RPMI8226 (cell line): Measurements from ENCODE around the gene AKAP12.
"Not testable (repeated sequence)": the region's sequence is repeated elsewhere in the genome, so short reads cannot be mapped to it uniquely, and the experiment has no call there.

Experiments
- DNase-seq: peaks from one replicate; pipeline ENCODE4 v3.0.0-alpha.2; 2015

The AKAP12 gene

DNA sequence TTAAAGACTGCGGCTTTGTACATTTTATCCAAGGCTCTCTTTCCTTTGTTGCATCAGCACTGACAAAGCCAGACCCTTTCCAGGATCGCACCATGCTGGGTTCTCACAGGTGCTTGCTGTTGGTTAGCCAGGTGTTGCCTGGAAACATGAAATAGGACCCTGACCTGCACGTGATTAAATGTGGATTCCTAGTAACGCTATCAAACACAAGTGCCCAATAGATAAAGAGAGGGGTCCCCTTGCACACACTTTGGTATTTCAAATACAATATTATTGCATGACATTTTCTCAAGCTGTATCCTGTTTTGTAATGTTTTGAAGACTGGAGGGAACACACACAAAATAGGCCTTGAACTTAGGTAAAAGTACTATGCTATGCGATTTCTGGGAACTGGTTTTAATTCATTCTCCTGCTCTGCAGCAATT, 73.3 kb downstream of the AKAP12 start:
- DNase-seq = no peak

DNA sequence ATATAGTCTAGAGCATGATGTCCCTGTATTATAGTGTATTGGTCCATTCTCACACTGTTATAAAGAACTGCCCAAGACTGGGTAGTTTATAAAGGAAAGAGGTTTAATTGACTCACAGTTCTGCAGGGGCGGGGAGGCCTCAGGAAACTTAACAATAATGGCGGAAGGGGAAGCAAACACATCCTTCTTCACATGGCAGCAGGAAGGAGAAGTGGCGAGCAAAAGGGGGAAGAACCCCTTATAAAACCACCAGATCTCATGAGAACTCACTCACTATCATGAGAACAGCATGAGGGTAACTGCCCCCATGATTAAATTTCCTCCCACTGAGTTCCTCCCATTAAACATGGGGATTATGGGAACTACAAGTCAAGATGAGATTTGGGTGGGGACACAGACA, 75.9 kb downstream of the AKAP12 start:
- not testable (repeated sequence) for DNase-seq

DNA sequence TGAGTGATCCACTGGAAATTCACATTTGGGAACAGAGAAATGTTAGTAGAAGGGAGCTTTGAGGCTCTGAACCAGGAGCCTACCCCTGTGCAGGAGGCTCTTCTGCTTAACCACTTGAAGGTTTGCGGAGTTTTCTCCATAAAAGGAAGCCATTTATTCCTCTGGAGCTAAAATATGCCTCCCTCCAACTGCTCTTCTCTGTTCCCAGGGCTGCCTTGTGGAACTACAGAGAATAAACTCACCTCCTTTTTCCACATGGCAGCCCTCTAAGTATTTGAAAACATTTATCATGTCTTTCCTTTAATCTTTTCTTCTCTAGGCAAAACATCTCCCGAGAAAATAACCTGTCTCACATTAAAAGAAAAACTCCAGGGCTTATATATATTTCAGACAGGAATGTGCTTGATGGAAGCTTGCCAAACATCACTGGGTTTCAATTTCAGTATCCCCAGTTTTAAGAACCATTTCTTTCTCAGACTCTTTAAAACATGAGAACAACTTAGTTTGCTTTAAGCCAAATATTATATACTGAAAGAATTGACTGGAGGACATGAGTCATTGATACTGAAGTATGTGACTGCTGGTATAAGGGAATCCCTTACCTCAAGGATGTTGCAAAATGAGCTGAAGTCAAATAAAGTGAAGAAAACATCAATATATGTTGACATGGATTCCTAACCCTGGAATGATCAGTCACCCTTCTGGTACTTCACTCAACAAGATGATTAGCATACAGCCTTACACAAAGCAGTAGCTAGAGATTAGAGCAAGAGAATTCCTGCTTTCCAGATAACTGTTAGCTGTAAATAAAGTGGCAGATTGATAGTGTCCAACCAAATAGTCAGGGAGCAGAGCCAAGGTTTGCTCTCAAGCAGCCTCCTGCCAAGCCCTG, 77.6 kb downstream of the AKAP12 start:
- DNase-seq = no peak

- DNase-seq = no peak
Measured at GRCh38 chr6:151317995-151318365, 78.2 kb downstream of the AKAP12 start.

- no peak for DNase-seq
Measured at GRCh38 chr6:151320140-151320539, 80.4 kb downstream of the AKAP12 start.

DNA sequence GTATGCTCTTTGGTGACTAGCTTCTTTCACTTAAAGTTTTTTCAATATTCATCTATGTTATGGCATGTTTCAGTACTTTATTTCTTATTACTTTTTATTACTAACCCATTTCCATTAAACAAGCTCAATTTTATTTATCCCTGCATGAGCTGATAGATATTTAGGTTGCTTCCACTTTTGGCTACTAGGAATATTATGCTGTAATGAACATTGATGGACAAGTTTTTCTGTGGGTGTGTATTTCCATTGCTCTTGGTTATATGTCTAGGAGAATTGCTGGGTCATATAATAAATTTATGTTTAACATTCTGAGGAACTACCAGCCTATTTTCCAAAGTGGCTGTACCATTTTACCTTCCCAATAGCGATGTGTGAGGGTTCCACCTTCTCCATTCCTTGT, 81.7 kb downstream of the AKAP12 start:
- DNase-seq = no peak

DNA sequence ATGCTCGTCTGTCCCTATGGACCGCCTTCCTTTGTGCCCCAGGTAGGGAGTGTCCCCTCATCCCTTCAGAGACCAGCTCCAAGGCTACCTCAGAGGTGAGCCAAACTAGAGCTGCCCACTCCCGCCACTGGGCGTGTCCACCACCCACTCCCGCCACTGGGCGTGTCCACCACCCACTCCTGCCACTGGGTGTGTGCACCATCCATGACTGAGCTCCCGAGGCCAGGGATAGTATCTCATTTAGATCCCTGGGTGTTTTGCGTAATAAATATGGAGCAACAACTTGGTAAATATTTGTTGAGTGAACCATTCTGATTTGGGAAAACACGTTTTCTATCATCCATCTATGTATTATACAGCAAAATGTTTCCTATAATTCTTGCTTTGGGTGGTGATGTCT, 82.8 kb downstream of the AKAP12 start:
- DNase-seq = no peak

GRCh38 chr6:151323791-151324487, 84.2 kb downstream of the AKAP12 start:
- peak; percentile 60 for DNase-seq

DNA sequence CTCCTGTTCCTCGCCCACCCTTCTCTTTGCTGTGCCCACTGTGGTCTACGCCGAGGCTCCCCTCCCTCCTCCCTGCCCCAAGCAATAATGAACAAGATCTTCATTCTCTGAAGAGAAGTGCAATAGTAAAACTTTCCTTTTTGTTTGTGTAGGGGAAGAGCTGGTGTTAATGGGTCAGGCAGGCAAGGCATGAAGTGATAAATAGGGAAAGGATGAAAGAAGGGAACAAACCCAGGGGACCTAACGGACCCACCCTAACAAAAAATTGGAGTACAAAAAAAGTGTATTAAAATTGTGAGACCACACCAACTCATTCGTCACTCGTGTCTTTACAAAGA, 84.7 kb downstream of the AKAP12 start:
- no peak for DNase-seq

DNA sequence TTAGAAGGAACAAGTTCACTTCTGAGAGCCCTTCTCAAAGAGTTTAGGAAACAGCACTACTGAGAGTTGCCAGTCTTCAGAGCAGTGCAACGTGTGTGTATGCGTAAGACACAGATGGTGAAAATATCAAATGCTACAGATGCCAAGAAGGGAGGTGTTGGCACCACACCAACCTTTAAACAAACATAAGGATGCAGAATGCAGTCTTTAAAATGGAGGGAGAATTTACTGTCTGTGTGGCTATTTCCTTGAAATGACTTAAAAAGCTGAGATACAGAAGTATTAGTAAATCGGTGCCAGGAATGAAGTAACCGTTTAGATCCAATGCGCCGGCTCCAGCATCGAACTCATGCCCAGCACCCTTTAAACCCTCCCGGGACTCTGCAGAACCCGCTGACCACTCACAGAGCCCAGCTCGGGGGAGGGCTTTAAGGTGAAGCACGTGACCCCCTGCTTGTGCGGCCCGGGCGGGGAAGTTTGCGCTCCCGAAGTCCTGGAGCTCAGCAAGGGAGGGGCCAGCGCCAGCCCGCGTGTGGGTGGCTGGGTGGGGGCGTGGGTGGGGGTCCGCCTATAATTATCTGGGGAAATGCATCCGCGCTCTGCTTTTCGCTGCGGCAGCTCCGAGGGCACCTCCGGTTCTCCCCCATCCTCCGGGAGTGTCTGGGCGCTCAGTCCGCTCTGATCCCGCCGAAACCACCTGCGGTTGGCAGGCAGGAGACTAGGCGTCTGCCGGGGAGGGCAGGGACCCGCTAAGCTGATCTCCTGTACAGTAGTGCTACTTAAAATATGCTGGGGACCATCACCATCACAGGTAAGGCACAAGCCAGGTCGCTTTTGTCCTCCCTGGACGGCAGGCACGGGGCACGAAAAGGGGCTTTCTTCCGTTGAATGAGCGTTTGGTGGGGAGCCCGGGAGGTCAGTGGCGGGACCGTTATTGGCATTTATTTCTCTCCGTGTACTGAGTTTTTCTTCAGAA, 85.6 kb downstream of the AKAP12 start:
- peak; percentile 31 for DNase-seq

DNA sequence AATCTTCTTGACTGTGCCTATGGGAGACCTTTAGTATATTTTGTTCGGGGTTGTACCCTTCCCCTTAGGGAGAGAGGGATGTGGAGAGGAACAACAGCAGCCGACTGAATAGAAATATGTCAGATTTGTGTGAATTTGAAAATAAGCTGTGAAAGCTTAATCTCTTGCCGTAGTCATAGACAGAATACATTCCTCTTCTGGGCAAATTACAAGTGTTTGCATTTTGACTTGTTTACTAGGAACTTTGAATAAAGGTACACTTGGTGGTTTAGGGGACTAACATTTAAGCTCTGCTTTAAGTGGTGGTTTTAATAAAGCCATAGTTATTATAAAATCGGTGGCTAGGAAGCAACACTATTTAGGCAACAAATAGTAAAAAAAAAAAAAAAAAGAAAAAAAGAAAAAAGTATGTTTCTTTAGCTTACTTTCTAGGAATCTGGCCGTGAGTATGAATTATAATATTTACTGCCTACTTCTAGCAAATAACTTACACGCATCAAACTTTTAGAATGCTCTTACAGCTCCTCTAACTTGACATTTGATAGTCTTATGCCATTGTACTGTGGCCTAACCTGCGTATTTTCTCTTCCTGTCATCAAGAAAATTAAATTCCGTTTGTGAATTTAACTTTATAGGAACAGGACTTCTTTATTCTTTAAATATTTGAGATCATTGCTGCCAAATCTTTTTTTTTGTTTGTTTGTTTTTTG, 86.5 kb downstream of the AKAP12 start:
- no peak for DNase-seq

GRCh38 chr6:151327101-151327500, 87.3 kb downstream of the AKAP12 start:
- no peak for DNase-seq

- DNase-seq = no peak
Measured at GRCh38 chr6:151330130-151330696, 90.4 kb downstream of the AKAP12 start.

DNA sequence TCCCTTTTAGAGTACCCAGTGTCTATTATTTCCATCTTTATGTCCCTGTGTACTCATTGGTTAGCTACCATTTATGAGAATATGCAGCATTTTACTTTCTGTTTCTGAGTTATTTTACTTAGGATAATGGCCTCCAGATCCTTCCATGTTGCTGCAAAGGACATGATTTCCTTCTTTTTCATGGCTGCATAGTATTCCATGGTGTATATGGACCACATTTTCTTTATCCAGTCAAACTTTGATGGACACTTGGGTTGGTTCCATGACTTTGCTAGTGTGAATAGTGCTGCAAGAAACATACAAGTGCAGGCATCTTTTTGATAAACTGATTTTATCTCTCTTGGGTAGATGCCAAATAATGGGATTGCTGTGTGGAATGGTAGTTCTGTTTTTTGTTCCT, 96.2 kb downstream of the AKAP12 start:
- no peak for DNase-seq

DNA sequence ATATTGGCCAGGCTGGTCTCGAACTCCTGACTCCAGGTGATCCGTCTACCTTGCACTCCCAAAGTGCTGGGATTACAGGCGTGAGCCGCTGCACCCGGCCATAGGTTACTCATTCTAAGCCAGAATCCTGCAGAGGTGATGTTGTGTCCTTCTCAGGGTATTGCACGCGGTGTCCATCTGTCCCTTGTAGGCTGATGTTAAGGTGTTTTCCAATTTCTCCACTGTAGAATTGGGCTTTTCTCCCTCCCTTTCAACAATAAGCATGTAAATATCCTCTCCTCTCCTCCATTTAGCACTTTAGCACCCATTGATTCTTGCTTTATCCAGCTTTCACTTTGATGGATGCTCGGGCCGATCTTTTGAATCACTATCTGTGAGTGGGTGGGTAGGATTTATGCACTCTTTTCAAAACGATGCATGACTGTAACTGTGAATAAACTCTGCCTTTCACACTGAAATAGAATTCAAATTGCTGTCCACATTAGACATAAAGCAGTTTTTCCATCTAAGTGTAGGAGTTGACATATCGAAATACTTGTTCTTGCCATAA, 99.0 kb downstream of the AKAP12 start:
- no peak for DNase-seq

- DNase-seq = no peak
Measured at GRCh38 chr6:151339369-151339768, 99.6 kb downstream of the AKAP12 start.

GRCh38 chr6:151340219-151340978, 100.6 kb downstream of the AKAP12 start:
- DNase-seq = no peak

DNA sequence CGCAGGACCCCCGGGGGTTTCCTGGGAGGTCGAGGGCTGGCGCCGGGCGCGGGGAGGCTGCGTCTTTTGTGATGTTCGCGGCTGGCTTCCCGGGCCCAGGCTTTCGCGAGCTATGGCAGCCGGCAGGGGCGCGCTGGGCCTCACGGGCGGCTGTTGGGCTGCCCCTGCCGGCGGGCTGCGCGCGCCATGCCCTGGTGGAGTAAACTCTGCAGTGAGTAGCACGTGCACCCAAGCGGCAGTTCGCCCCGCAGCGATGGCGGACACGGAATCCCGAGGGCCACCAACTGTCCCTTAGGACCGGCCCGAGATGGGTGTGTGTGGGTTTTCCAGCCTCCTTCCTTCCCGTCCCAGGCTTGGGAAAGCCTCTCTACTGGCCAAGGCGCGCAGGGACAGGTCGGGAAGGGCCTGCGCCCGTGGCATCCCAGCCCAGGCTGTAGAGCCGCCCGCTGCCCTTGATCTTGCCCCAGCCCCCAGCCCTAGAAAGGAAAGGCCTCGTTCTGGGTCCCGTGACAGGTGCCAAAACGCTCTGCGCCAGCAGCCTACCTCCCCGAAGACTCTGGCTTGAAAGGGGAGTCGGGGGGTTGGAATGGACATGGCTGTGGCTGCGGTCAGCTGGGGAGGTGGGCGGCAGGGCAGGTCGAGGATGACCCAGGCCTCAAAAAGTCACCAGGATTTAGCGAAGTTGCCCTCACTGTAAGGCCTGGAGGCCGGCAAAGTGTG, 101.9 kb downstream of the AKAP12 start:
- DNase-seq = no peak

DNA sequence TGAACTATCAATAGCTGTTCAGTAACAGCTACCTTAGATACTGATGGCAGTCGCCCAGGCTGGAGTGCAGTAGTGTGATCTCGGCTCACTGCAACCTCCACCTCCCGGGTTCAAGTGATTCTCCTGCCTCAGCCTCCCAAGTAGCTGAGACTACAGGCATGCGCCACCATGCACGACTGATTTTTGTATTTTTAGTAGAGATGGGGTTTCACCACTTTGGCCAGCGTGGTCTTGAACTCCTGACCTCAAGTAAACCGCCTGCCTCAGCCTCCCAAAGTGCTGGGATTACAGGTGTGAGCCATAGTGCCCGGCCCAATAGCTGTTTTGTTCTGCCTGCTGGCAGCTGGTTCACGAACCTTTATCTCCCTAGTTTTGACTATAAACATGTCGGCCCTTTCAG, 103.0 kb downstream of the AKAP12 start:
- not testable (repeated sequence) for DNase-seq

GRCh38 chr6:151349651-151350270, 110.0 kb downstream of the AKAP12 start:
- no peak for DNase-seq
